ENCODE measurements around the gene VSIG10L2.
A peak's percentile ranks its signal among the peaks of the same experiment; 100 is the strongest.
"Not testable (repeated sequence)": the region's sequence is repeated elsewhere in the genome, so short reads cannot be mapped to it uniquely, and the experiment has no call there.

The VSIG10L2 gene
- 0 reads per million in 4 donors for total RNA-seq

GRCh38 chr11:125945797-125946520, at the start of gene VSIG10L2:
Gene VSIG10L2 (plus strand): TSS chr11:125946044. CDS start chr11:125946056, 12 bp downstream.
- no peak for DNase-seq

- no peak for DNase-seq
Observed at GRCh38 chr11:125901872-125902271, 44.0 kb upstream of the VSIG10L2 start.

GRCh38 chr11:125902277-125902926, 43.4 kb upstream of the VSIG10L2 start:
- no peak for DNase-seq

DNA sequence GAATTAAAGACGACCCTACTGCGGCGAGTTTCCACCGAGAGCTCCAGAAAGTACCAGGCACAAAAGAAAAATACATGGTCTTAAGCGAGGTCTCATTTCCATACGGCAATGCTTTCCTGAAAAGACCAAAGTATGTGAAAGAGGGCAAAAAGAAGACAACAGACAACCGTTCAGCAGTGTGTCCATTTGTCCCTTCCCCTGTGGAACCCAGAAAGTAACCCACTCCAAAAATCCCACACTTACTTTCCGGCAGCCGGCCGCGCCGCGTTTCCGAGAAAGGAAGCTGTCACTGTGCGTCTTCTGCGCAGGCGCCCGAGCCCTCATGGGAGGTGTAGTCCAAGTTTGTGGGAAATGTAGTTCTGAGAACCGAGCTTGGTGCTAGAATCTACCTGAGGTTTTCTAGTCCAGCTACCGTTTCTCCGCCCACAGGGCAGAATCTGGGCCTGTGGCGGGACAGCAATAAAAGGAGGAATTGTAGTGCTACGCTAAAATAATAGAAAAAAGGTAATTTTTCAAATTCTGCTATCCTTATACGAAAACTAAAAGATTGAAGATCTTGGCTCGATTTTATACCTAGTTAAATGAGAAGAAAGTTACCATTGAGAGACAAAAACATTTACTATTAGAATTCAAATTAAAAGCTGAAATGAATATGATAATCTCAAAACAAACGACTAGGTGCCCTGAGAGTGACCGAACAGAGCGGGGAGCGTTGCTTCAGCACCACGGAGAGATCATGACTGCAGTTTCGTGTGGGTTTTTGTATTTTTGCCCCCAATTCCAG, 42.7 kb upstream of the VSIG10L2 start, which contains the start of gene PUS3:
Gene PUS3, minus strand, starts transcription at position 280 of the 784 bp plus-strand sequence. CDS start 6,922 bp downstream, outside the sequence.
- DNase-seq = peak; percentile 70 to 85 (median 79)

DNA sequence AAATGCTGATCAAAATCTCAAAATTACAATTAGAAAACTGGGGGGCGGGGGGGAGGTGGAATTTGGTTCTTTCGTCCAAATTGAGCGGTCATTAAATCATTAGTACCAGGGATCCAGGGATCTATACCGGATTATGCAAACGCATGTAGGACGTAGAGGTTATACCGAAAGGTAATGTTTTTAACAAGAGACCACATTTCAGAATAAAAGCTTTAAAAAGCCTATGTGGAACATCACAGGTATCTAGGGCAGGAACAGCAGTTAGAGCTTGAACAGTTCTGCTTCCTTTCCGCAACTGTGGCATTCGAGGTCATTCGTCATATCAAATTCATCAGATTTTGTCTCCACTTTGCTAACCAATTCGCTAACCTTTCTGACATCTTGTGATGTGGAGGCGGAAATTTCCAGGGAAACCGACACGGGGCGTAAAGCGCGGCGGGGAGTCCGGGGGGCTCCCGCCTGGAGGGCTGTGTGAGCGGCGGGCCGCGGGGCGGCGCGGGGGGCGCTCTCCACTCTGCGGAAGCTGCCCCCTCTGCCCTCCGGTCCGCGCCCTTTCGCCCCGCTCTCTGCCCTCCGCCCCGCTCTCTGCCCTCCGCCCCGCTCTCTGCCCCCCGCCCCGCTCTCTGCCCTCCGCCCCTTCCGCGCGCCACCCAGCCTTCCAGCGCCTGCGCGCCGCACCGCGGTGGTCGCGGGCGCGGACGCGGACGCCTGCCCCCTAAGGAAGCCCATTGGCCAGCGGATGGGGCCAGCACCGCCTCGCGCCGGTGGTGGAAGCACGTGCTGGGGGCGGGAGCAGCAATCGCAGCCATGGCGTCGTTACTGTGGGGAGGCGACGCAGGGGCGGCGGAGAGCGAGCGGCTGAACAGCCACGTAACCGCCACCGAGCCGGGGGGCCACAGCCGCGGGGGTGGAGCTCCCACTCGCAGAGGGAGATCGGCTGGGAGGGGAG, 41.9 kb upstream of the VSIG10L2 start, which contains the start of gene DDX25:
Gene DDX25, plus strand, starts transcription at position 798 of the 949 bp plus-strand sequence. Its CDS starts 10 bp downstream, at position 808.
- DNase-seq = peak in 1 of 5 donors; percentile 10

- no peak for DNase-seq
Observed at GRCh38 chr11:125904678-125905077, 41.2 kb upstream of the VSIG10L2 start.

GRCh38 chr11:125910226-125910849, 35.5 kb upstream of the VSIG10L2 start:
- no peak for DNase-seq

- not testable (repeated sequence) for DNase-seq
Observed at GRCh38 chr11:125914601-125915000, 31.2 kb upstream of the VSIG10L2 start.

- no peak for DNase-seq
Observed at GRCh38 chr11:125916683-125917347, 29.0 kb upstream of the VSIG10L2 start.

DNA sequence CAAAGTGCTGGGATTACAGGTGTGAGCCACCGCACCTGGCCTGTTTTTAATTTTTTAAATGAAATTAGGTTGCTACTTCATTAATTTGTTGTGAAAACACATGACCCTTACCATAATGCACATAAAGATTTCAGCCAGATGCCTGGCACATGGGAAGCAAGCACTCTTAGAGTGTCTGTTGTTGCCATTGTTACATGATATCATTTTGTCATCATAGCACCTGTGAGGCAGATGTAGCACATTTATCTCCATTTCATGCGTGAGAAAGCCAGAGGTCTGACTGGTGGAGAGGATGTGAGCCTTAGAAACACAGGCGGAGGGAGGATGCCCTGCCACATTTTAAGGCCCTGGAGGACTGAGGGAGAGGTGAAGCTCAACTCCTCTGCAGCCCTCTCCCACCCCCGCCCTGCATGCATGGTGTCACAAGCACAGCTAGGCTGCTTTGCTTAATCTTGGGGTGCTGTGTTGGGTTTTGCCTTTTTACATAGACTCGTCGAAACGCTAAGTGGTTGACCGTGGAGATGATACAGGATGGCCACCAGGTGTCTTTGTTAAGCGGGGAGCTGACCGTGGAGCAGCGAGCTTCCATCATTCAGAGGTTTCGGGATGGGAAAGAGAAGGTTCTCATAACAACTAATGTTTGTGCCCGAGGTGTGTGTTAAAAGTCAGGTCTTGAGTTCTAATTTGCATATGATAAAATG, 27.6 kb upstream of the VSIG10L2 start:
- DNase-seq = no peak

- DNase-seq = no peak
Observed at GRCh38 chr11:125921042-125921441, 24.8 kb upstream of the VSIG10L2 start.

DNA sequence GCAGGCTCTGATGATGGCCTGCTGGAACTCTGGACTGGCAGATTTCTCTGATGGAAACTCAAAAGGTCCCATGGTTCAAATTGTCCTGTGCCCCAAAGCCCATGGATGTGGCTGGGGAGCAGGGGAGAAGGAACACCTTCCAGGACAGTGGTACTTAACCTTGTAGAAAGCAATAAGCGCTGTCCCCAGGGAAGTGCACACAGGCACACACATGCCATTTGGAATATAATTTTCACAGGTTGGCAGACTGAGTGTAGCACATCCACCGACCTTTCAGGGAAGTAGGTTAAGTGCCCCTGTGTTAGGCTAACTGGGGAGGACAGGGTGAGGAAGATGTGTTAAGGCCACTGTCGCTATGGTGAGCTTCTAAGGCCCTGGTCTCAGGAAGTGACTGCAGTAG, 23.7 kb upstream of the VSIG10L2 start:
- no peak for DNase-seq

DNA sequence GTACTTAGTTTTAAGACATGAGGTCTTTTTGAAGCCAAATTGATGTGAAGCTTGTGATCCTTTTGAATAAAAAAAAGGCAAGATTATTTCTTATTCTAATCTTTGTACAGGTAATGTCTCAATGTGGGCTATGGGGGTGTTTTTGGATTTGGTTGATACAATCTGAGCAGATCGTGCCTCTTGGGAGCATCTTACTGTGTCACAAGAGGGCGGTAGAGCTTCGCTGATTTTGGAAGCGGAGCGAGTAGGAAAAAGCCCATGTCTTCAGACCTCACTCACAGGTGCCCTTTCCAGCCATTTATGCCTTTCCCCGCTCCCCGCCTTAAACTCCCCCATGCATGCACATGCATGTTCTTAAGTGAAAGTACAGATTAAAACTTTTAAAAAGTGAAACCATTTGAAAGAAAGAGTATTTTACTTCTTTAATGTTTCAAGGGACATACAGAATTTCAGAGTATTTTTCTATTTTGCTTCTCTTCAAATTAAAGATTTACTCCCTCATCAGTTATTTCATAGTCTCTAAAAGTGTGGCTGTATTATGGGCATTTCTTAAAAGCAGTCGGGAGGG, 22.7 kb upstream of the VSIG10L2 start:
- DNase-seq = peak in 3 of 5 donors; percentile 17 to 58 (median 40)

DNA sequence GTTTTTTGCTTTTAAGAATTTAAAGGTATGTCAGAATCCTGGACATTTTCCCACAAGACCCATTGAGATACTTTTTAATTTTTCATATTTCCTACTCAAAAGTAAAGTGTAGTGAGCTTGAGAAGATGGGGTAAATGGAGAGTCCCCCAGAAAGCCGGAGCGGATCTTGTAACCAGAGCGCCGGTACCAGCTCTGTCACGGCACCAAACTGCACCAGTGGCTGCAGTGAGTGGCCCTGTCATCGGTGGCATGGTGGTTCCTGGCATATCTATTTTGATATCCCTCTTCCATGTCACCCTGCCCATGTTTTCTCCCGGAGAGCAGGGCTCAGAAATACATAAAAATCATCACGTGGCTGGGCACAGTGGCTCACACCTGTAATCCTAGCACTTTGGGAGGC, 22.2 kb upstream of the VSIG10L2 start:
- no peak for DNase-seq

- DNase-seq = no peak
Observed at GRCh38 chr11:125924384-125925007, 21.3 kb upstream of the VSIG10L2 start.

DNA sequence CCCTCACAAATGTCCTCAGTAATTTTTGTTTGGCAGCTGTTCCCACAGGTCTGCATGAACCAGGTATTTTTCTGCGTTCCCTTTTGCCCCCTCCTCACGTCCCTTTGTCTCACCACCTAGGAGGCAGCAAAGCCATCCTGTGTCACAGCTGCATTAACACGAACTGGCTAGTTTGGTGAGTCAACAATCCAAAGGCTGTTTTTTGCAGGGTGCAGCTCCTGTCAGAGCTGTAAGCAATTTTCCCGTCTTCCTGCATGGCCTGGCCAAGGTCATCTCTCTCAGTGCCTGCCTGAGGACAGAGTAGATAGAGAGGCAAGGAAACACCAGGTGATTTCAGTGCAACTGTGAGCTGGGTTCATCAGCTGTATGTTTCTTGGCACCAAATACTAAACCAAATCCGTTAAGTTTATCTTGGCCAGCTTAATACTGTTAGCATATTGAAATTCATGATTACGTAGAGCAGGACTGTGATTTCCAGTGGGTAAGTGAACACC, 20.6 kb upstream of the VSIG10L2 start:
- no peak for DNase-seq

GRCh38 chr11:125925804-125926203, 20.0 kb upstream of the VSIG10L2 start:
- no peak for DNase-seq

GRCh38 chr11:125926682-125927081, 19.2 kb upstream of the VSIG10L2 start:
- no peak for DNase-seq

- DNase-seq = no peak
Observed at GRCh38 chr11:125929445-125930075, 16.3 kb upstream of the VSIG10L2 start.
